H9 (cell line): ENCODE data around the gene GRK1. TPM values are rescaled to one million over a fixed set of nuclear protein-coding genes. Genes with fewer than 3 reads are reported as not detected.

ENCODE experiments used
- DNase-seq: peaks from one replicate; pipeline ENCODE4 v3.0.0-alpha.2; 2017
- H2AFZ ChIP-seq: one replicate; pipeline ENCODE4 v1.6.1; 2013; ENCODE audit warnings: mild to moderate bottlenecking, low read length, control low read depth, moderate library complexity
- H2AK5ac ChIP-seq: 2 replicates; pipeline ENCODE4 v1.6.1; 2013; ENCODE audit warnings: low read length, control low read depth, mixed read lengths; ENCODE audit not compliant: insufficient read length
- H2BK120ac ChIP-seq: one replicate; pipeline ENCODE4 v1.6.1; 2013; ENCODE audit warnings: low read depth, mild to moderate bottlenecking, low read length, control low read depth, inconsistent platforms; ENCODE audit not compliant: poor library complexity, severe bottlenecking
- H2BK12ac ChIP-seq: 2 replicates; pipeline ENCODE4 v1.6.1; 2013; ENCODE audit warnings: low read length, control low read depth, mixed read lengths, low read depth; ENCODE audit not compliant: insufficient read length
- H2BK15ac ChIP-seq: 2 replicates; pipeline ENCODE4 v1.6.1; 2013; ENCODE audit warnings: low read depth, low read length, control low read depth
- H2BK20ac ChIP-seq: one replicate; pipeline ENCODE4 v1.6.1; 2013; ENCODE audit warnings: low read depth, mild to moderate bottlenecking, low read length, control low read depth, inconsistent platforms; ENCODE audit not compliant: poor library complexity, severe bottlenecking
- H2BK5ac ChIP-seq: 2 replicates; pipeline ENCODE4 v1.6.1; 2013; ENCODE audit warnings: low read length, control low read depth, mixed read lengths; ENCODE audit not compliant: insufficient read length
- H3K14ac ChIP-seq: 2 replicates; pipeline ENCODE4 v1.6.1; 2013; ENCODE audit warnings: low read length, control low read depth; ENCODE audit not compliant: insufficient read depth
- H3K18ac ChIP-seq: 2 replicates; pipeline ENCODE4 v1.6.1; 2013; ENCODE audit warnings: low read depth, mild to moderate bottlenecking, mixed read lengths, low read length, control low read depth; ENCODE audit not compliant: insufficient read length
- H3K23ac ChIP-seq: 2 replicates; pipeline ENCODE4 v1.6.1; 2013; ENCODE audit warnings: low read length, control low read depth, mixed read lengths, low read depth; ENCODE audit not compliant: insufficient read length
- H3K23me2 ChIP-seq: 2 replicates; pipeline ENCODE4 v1.6.1; 2013; ENCODE audit warnings: low read depth, mild to moderate bottlenecking, mixed read lengths, low read length, control low read depth; ENCODE audit not compliant: insufficient read length, poor library complexity, severe bottlenecking
- H3K27ac ChIP-seq: 2 replicates; pipeline ENCODE4 v1.5.1; 2013; ENCODE audit warnings: low read length, control low read depth, mixed read lengths, low read depth; ENCODE audit not compliant: insufficient read length
- H3K27me3 ChIP-seq: 2 replicates; pipeline ENCODE4 v1.6.1; 2013; ENCODE audit warnings: low read length, control low read depth, inconsistent platforms; ENCODE audit not compliant: insufficient read depth
- H3K4ac ChIP-seq: 2 replicates; pipeline ENCODE4 v1.6.1; 2013; ENCODE audit warnings: low read depth, mild to moderate bottlenecking, control low read depth, inconsistent platforms, low read length, moderate library complexity
- H3K4me1 ChIP-seq: 2 replicates; pipeline ENCODE4 v1.6.1; 2013; ENCODE audit warnings: low read length, control low read depth, inconsistent platforms; ENCODE audit not compliant: insufficient read depth
- H3K4me2 ChIP-seq: 2 replicates; pipeline ENCODE4 v1.6.1; 2013; ENCODE audit warnings: low read length, control low read depth, mixed read lengths; ENCODE audit not compliant: insufficient read length, insufficient read depth
- H3K56ac ChIP-seq: 2 replicates; pipeline ENCODE4 v1.6.1; 2013; ENCODE audit warnings: low read depth, mild to moderate bottlenecking, mixed read lengths, low read length, control low read depth; ENCODE audit not compliant: insufficient read length
- H3K79me1 ChIP-seq: 2 replicates; pipeline ENCODE4 v1.6.1; 2013; ENCODE audit warnings: low read depth, mild to moderate bottlenecking, moderate library complexity, low read length, control low read depth, inconsistent platforms; ENCODE audit not compliant: insufficient read depth, poor library complexity, severe bottlenecking
- H3K79me2 ChIP-seq: 2 replicates; pipeline ENCODE4 v1.6.1; 2013; ENCODE audit warnings: low read length, control low read depth, inconsistent platforms; ENCODE audit not compliant: insufficient read depth
- H3K9ac ChIP-seq: 2 replicates; pipeline ENCODE4 v1.6.1; 2013; ENCODE audit warnings: low read length, control low read depth, mixed read lengths; ENCODE audit not compliant: insufficient read length; ENCODE audit errors: extremely low read depth
- H3K9me3 ChIP-seq: one replicate; pipeline ENCODE4 v1.6.1; 2013; ENCODE audit warnings: low read depth, low read length, inconsistent platforms; ENCODE audit not compliant: control insufficient read depth
- H3T11ph ChIP-seq: one replicate; pipeline ENCODE4 v1.6.1; 2013; ENCODE audit warnings: mild to moderate bottlenecking, low read length, control low read depth, inconsistent platforms
- H4K20me1 ChIP-seq: one replicate; pipeline ENCODE4 v1.6.1; 2013; ENCODE audit not compliant: control insufficient read depth, insufficient read length, insufficient read depth
- H4K5ac ChIP-seq: 2 replicates; pipeline ENCODE4 v1.6.1; 2013; ENCODE audit warnings: low read depth, mild to moderate bottlenecking, mixed read lengths, low read length, control low read depth; ENCODE audit not compliant: insufficient read length
- H4K8ac ChIP-seq: replicated peaks from 2 replicates; pipeline ENCODE4 v1.6.1; 2013; ENCODE audit warnings: low read length, control low read depth, mixed read lengths, low read depth; ENCODE audit not compliant: insufficient read length
- H4K91ac ChIP-seq: 2 replicates; pipeline ENCODE4 v1.6.1; 2013; ENCODE audit warnings: low read depth, mild to moderate bottlenecking, moderate library complexity, mixed read lengths, low read length, control low read depth; ENCODE audit not compliant: insufficient read length
- H3K27ac Mint-ChIP-seq, 3 experiments: 2 replicates in 2 of 3; 3 replicates in 1 of 3; pipeline ENCODE4 v1.8.0; 2020 to 2021; ENCODE audit warnings: mixed read lengths in 3 of 3, mild to moderate bottlenecking in 1 of 3, moderate library complexity in 1 of 3
- H3K27me3 Mint-ChIP-seq: 2 replicates; pipeline ENCODE4 v1.8.0; 2021; ENCODE audit warnings: low read depth, mild to moderate bottlenecking, moderate library complexity, mixed read lengths
- H3K36me3 Mint-ChIP-seq, 3 experiments: 2 replicates in 2 of 3; 3 replicates in 1 of 3; pipeline ENCODE4 v1.8.0; 2020 to 2021; ENCODE audit warnings: low read depth in 3 of 3, mixed read lengths in 3 of 3; ENCODE audit not compliant: insufficient read depth in 1 of 3
- H3K4me1 Mint-ChIP-seq, 2 experiments: 2 replicates each; pipeline ENCODE4 v1.8.0; 2020; ENCODE audit warnings: mixed read lengths in 2 of 2
- H3K4me3 Mint-ChIP-seq, 2 experiments: 2 replicates in 1 of 2; 3 replicates in 1 of 2; pipeline ENCODE4 v1.8.0; 2020 to 2021; ENCODE audit warnings: mild to moderate bottlenecking in 2 of 2, mixed read lengths in 2 of 2, moderate library complexity in 1 of 2
- H3K9me3 Mint-ChIP-seq, 2 experiments: 2 replicates in 1 of 2; 3 replicates in 1 of 2; pipeline ENCODE4 v1.8.0; 2020; ENCODE audit warnings: mild to moderate bottlenecking in 2 of 2, mixed read lengths in 2 of 2, moderate library complexity in 1 of 2
- WGBS: extraction: QIAGEN DNeasy Blood & Tissue Kit; methylation state at CpG from one replicate; pipeline ENCODE4 v1.1.7; 2013; ENCODE audit warnings: missing lambda C conversion rate, low lambda C conversion rate, mixed read lengths; ENCODE audit not compliant: insufficient read length; ENCODE audit errors: extremely low coverage; 5-methylcytosine and 5-hydroxymethylcytosine counted together
- total RNA-seq: library from RNA; stranded (reverse); gene quantifications from 2 replicates; pipeline ENCODE4 v1.2.1, GENCODE V29; 2021
- TF ChIP-seq, protein P1 (sequence below): fragments of 200-600 bp; sonication (generic); conservative IDR thresholded peaks from 3 replicates; pipeline ENCODE4 v1.8.0; 2021; ENCODE audit warnings: antibody characterized with exemption, mild to moderate bottlenecking

The GRK1 gene
- total RNA-seq, 1 experiment from 2014 or later, result 0.31 TPM

DNA sequence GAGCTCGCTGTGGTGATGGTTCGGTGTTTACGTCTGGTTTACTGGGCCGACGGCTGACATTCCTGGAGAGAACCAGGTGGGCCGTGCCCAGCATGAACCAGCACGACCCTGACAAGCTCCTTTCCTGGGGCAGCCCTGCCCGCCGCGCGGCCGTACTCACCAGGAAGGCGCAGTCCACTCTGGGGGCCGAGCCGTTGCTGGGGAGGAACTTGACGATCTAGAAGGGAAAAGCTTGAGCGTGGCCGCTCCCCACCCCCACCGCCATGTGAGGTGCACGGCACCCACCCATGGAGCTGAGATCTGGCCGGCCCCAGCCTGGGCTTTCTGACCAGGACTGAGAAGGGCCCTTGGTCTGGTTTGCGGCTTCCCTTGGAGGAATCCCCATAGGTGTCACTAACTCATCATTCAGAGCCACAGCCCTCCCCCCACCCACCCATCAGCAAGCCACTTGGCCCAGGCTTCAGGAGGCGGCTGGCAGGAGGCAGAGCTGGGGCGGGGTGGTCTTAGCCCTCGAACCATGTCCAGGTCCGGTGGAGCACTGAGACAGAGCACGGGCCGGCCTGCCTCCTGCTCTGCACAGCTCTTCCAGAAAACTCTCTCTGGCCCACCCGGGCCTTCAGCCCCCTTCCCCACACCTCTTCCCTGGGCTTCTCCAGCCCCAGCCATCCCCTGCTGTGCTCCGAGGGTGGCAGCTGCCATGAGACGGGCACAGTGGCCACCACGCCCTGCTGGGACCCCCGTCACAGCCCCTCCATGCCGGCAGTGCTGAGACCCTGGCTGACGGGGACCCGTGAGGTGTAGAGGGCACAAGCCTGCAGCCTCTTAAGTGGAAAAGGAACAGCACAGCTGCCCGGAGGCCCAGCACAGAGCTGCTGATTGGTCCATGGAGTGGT lies 15.3 kb upstream of the GRK1 start:
- peaks cover 2% of the 10 kb centered on the region; the same call in 1 of the 2 replicates for H3K27me3 Mint-ChIP-seq

More for the DNA sequence above, 15.3 kb upstream of the GRK1 start:
- WGBS, result no CpG with 5 or more reads among the region's 37 CpGs
- peak overlapping the region; percentile 6; the same call in 1 of the 2 replicates for H3K14ac ChIP-seq
- H2BK120ac ChIP-seq, result no peak overlapping the region
- peaks cover 7% of the 10 kb centered on the region in 2 experiments for H3K4me1 Mint-ChIP-seq
- H3K4me1 ChIP-seq, result no peaks in the 10 kb centered on the region
- H3K4me3 Mint-ChIP-seq, result no peak overlapping the region
- no peak overlapping the region for H3T11ph ChIP-seq
- H3K4me2 ChIP-seq, result no peak overlapping the region
- H2AFZ ChIP-seq, result no peak overlapping the region
- peaks cover 0 to 8% of the 10 kb centered on the region in 2 experiments; a peak in 2 of 5 replicates for H3K9me3 Mint-ChIP-seq
- no peak overlapping the region for H4K5ac ChIP-seq
- no peak overlapping the region for H2BK12ac ChIP-seq
- TF ChIP-seq, protein P1, sequence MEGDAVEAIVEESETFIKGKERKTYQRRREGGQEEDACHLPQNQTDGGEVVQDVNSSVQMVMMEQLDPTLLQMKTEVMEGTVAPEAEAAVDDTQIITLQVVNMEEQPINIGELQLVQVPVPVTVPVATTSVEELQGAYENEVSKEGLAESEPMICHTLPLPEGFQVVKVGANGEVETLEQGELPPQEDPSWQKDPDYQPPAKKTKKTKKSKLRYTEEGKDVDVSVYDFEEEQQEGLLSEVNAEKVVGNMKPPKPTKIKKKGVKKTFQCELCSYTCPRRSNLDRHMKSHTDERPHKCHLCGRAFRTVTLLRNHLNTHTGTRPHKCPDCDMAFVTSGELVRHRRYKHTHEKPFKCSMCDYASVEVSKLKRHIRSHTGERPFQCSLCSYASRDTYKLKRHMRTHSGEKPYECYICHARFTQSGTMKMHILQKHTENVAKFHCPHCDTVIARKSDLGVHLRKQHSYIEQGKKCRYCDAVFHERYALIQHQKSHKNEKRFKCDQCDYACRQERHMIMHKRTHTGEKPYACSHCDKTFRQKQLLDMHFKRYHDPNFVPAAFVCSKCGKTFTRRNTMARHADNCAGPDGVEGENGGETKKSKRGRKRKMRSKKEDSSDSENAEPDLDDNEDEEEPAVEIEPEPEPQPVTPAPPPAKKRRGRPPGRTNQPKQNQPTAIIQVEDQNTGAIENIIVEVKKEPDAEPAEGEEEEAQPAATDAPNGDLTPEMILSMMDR, result no peak
- H3K9me3 ChIP-seq, result no peaks in the 10 kb centered on the region
- no peak overlapping the region for H2BK5ac ChIP-seq
- no peak overlapping the region for H3K18ac ChIP-seq
- peaks cover 0 to 23% (median 12%) of the 10 kb centered on the region in 3 experiments; a peak in 4 of 7 replicates for H3K36me3 Mint-ChIP-seq
- no peak overlapping the region for H2BK15ac ChIP-seq
- H3K56ac ChIP-seq, result no peak overlapping the region
- no peak overlapping the region for H2AK5ac ChIP-seq
- no peaks in the 10 kb centered on the region for H3K79me2 ChIP-seq
- no peaks in the 10 kb centered on the region for H3K27me3 ChIP-seq
- no peaks in the 10 kb centered on the region for H3K79me1 ChIP-seq
- no peak overlapping the region for H3K27ac Mint-ChIP-seq
- H3K23me2 ChIP-seq, result no peaks in the 10 kb centered on the region
- no peak overlapping the region for H3K27ac ChIP-seq
- H2BK20ac ChIP-seq, result no peak overlapping the region
- H4K91ac ChIP-seq, result no peak overlapping the region
- no peak overlapping the region for H4K8ac ChIP-seq
- H4K20me1 ChIP-seq, result no peaks in the 10 kb centered on the region
- no peak overlapping the region for H3K4ac ChIP-seq
- no peak overlapping the region for H3K9ac ChIP-seq
- no peak overlapping the region for H3K23ac ChIP-seq
- DNase-seq, result no peak
